Activated CD4-positive, alpha-beta T cell treated with anti-CD3 and anti-CD28 coated beads, Interleukin-2, amount 50 U/mL, for 24 hours (primary cell): ENCODE data around the gene GUCY1A1.
"Not testable (repeated sequence)": the region's sequence is repeated elsewhere in the genome, so short reads cannot be mapped to it uniquely, and the experiment has no call there.

Source experiments
- DNase-seq, 2 donors: peaks; one replicate each; pipeline ENCODE4 v3.0.0-alpha.2; 2020; ENCODE audit warnings: low read depth in 1 of 2, low spot score in 1 of 2

The GUCY1A1 gene

DNA sequence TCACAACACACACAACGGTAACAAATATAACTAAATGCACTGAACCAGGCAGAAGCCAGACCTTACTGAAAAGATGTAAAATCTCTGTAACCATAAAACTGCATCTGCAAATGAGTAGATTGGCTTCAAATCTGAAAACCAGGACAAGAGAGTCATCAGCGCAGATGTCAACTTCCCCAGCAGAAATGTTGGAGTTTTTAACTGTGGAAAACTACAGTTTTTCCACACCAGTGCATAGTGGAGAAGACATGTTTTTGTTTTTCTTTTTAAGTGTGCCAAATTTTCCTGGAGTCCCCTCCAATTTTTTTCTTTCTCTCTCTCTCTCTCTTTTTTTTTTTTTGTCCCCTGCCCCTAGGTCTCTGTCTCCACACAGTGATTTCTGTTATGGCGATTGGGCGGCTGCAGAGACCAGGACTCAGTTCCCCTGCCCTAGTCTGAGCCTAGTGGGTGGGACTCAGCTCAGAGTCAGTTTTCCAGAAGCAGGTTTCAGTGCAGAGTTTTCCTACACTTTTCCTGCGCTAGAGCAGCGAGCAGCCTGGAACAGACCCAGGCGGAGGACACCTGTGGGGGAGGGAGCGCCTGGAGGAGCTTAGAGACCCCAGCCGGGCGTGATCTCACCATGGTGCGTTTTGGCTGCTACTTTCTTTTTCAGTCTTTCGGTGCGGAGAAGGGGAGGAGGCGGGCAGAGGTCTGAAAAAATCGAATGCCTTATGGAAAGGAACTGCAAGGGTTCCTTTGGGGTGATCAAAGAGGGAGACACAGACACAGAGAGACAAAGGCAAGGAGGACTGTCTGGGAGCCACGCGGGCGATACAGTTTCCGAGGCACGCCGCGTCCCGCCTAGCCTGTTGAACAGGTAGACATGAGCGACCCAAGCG is at the start of gene GUCY1A1:
GUCY1A1 (plus strand) TSS at position 505 of the 878 bp plus-strand sequence. CDS start 30,020 bp downstream, outside the sequence.
- DNase-seq: no peak

GRCh38 chr4:155617296-155617695 is 49.4 kb upstream of the GUCY1A1 start:
- no peak for DNase-seq

DNA sequence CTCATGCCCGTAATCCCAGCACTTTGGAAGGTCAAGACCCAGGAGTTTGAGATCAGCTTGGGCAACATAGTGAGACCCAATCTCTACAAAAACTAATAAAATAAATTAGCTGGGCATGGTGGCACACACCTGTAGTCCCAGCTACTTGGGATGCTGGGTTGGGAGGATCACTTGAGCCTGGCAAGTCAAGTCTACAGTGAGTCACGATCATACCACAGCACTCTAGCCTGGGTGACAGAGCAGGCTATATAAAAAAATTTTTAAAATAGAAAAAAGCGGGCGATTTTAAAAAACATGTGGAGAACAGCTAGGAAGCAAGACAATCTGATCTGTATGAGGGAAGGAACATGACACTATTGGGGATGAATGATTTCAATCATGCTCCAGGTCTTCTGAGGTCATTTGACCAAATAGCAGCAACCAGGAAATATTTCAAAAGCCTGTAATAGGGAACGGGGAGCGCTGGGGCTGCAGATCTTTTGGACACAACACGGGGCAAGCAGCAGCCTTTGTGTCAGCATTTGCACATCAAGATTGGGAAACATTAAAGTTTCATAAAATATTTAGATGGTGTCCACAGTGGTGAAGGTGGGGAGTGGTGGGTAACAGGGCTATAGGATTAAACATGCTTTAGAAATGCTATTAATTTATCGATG is 48.3 kb upstream of the GUCY1A1 start:
- no peak for DNase-seq

- DNase-seq: no peak
Observed at GRCh38 chr4:155620637-155621036, 46.0 kb upstream of the GUCY1A1 start.

- DNase-seq: no peak
Observed at GRCh38 chr4:155624478-155624877, 42.2 kb upstream of the GUCY1A1 start.

GRCh38 chr4:155626561-155626960 is 40.1 kb upstream of the GUCY1A1 start:
- no peak for DNase-seq

- no peak for DNase-seq
Observed at GRCh38 chr4:155629183-155629825, 37.3 kb upstream of the GUCY1A1 start.

DNA sequence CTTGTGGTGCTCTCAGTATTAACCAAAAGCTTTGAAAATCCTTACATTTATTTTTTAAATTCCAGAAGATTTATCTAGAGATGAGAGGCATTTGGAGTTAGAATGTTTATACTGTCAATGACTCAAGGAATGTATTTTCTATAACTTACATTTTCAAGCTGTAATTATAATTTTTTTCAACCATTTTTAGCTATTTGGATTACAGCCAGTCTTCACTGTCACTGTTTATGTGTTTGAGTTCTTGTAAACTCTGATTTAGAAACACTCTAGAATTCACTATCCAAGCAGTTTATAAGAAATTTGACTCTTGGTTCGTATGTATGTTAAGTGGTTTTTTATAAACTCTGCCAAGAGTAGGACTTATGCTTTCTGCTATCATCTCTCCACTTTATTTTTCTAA is 36.7 kb upstream of the GUCY1A1 start:
- no peak for DNase-seq

DNA sequence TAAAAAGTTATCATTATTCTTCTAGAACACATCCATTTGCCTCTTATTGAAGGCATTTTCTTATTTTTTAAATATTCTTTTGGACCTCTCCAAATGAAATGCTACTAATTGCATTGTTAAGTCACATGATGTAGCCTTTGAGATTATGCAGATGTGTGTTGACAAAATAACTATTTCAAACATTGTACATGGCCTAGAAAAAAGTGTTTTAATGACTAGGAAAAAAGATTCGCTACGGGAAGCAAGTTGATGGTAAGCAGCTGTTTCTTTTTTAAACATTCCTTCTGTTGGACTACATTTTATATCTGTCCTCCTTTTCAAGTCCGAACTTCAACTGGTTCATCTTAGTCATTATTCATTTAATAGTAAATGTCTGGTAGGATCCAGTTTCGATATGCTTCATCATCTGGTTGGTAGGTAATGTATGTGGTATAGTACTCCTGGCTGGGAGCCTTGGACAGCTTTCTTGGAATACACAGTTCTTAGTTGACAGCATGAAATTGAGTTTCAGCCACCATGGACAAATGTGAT is 34.3 kb upstream of the GUCY1A1 start:
- no peak for DNase-seq

- no peak for DNase-seq
Observed at GRCh38 chr4:155638195-155638965, 28.3 kb upstream of the GUCY1A1 start.

- no peak for DNase-seq
Observed at GRCh38 chr4:155639704-155640523, 26.7 kb upstream of the GUCY1A1 start.

- no peak for DNase-seq
Observed at GRCh38 chr4:155640751-155641150, 25.9 kb upstream of the GUCY1A1 start.

GRCh38 chr4:155643087-155643486 is 23.6 kb upstream of the GUCY1A1 start:
- DNase-seq: no peak

DNA sequence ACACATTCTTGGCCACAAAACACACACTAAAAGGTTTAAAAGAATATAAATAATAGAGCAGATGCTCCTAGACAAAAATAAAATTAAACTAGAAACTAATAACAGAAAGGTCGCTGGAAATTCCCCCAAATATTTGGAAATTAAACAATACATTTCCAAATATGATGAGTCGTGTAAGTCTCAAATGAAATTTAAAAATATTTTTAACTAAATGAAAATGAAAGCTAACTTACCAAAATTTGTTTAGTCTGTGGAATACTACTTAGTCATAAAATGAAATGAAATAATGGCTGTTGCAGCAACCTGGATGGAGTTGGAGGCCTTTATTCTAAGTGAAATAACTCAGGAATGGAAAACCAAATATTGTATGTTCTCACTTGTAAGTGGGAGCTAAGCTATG is 20.6 kb upstream of the GUCY1A1 start:
- no peak for DNase-seq

DNA sequence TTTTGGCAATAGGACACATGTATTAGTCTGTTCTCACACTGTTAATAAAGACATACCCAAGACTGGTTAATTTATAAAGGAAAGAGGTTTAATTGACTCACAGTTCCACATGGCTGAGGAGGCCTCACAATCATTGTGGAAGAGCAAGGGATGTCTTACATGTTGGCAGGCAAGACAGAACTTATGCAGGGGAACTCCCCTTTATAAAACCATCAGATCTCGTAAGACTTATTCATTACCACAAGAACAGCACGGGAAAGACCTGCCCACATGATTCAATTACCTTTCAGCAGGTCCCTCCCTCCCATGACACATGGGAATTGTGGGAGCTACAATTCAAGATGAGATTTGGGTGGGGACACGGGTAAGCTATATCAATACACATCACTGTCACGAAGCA is 15.9 kb upstream of the GUCY1A1 start:
- not testable (repeated sequence) for DNase-seq

DNA sequence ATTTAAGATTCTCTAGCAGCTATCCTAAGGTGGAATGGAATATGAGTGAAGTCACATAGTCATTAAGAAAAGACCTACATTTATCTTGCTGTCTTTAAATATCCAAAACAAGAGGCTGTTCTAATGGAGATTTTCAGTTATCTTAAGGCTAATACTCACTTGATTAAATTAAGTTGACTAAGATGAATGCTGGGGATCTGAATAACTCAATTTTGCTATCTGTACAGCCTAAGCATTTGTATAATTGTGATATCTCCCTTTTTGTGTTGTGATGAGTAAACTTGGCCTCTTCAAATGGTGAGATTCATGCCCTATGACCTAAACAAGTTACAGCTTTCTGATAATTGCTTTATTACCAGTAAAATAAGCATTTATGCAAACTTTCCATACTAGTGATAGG is 13.6 kb upstream of the GUCY1A1 start:
- DNase-seq: no peak

- DNase-seq: no peak
Observed at GRCh38 chr4:155656025-155656424, 10.6 kb upstream of the GUCY1A1 start.

GRCh38 chr4:155657169-155657568 is 9.5 kb upstream of the GUCY1A1 start:
- DNase-seq: no peak

DNA sequence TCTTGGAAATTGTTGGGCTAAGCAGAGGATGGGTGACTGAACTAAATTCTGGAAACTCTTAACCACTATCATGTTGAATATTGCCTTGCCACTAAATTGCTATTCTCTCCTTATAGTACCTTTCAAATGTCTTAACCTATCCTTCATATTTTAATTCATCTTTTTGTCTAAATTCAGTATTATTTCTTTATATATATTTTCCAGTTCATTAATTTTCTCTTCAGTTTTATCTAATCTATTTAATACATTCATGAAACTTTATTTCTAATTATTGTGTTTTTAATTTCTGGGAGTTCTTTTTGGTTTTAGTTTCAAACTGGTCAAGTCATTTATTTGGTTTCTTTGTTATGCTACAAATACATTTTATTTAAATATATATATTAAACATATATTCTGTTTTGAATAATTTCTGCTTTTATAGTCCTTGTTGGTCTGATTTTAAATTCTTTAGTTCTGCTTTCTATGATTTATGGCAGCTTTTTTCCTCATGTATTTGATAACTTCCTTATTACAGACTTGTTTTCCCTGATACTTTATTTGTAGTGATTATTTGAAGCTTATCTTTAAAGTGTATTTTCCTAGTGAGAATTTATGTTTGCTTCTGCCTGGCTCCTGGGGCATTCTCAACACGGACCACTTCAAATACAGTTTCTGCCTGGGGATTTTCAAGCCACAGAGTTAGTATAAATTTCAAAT is 8.5 kb upstream of the GUCY1A1 start:
- DNase-seq: no peak

- DNase-seq: no peak
Observed at GRCh38 chr4:155658681-155659064, 8.0 kb upstream of the GUCY1A1 start.
